ENCODE measurements around the gene FARSA.

DNA sequence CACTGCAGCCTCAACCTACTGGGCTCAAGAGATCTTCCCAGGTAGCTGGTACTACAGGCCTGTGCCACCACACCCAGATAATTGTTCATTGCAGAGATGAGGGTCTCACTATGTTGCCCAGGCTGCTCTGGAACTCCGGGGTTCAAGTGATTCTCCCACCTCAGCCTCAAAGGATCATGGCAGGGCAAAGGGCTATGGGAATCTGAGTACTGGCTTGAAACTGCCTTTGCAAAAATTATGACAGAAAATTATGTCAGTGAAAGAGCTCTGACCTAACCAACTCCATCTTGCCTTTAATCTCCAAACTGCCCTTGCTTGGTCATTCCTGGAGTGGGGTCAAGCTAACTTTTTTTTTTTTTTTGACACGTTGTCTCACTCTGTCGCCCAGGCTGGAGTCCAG lies 50.9 kb downstream of the FARSA start:
- no peak for TF ChIP-seq YY1 (IDR thresholded peaks at IDR 0.05; ENCODE audit: low read depth, low read length)
- TF ChIP-seq, protein P1, sequence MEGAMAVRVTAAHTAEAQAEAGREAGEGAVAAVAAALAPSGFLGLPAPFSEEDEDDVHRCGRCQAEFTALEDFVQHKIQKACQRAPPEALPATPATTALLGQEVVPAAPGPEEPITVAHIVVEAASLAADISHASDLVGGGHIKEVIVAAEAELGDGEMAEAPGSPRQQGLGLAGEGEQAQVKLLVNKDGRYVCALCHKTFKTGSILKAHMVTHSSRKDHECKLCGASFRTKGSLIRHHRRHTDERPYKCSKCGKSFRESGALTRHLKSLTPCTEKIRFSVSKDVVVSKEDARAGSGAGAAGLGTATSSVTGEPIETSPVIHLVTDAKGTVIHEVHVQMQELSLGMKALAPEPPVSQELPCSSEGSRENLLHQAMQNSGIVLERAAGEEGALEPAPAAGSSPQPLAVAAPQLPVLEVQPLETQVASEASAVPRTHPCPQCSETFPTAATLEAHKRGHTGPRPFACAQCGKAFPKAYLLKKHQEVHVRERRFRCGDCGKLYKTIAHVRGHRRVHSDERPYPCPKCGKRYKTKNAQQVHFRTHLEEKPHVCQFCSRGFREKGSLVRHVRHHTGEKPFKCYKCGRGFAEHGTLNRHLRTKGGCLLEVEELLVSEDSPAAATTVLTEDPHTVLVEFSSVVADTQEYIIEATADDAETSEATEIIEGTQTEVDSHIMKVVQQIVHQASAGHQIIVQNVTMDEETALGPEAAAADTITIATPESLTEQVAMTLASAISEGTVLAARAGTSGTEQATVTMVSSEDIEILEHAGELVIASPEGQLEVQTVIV (IDR thresholded peaks at IDR 0.05; ENCODE audit: borderline replicate concordance, partially characterized antibody): no peak
- TF ChIP-seq, protein P2, sequence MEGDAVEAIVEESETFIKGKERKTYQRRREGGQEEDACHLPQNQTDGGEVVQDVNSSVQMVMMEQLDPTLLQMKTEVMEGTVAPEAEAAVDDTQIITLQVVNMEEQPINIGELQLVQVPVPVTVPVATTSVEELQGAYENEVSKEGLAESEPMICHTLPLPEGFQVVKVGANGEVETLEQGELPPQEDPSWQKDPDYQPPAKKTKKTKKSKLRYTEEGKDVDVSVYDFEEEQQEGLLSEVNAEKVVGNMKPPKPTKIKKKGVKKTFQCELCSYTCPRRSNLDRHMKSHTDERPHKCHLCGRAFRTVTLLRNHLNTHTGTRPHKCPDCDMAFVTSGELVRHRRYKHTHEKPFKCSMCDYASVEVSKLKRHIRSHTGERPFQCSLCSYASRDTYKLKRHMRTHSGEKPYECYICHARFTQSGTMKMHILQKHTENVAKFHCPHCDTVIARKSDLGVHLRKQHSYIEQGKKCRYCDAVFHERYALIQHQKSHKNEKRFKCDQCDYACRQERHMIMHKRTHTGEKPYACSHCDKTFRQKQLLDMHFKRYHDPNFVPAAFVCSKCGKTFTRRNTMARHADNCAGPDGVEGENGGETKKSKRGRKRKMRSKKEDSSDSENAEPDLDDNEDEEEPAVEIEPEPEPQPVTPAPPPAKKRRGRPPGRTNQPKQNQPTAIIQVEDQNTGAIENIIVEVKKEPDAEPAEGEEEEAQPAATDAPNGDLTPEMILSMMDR (IDR thresholded peaks at IDR 0.05 in 2 of 3, conservative IDR thresholded peaks at IDR 0.05 in 1 of 3; ENCODE audit: control insufficient read depth in 2 of 3, extremely low read depth in 1 of 3, insufficient read depth in 1 of 3, low read depth in 3 of 3, low read length in 3 of 3): no peak
- TF ChIP-seq, protein P3, sequence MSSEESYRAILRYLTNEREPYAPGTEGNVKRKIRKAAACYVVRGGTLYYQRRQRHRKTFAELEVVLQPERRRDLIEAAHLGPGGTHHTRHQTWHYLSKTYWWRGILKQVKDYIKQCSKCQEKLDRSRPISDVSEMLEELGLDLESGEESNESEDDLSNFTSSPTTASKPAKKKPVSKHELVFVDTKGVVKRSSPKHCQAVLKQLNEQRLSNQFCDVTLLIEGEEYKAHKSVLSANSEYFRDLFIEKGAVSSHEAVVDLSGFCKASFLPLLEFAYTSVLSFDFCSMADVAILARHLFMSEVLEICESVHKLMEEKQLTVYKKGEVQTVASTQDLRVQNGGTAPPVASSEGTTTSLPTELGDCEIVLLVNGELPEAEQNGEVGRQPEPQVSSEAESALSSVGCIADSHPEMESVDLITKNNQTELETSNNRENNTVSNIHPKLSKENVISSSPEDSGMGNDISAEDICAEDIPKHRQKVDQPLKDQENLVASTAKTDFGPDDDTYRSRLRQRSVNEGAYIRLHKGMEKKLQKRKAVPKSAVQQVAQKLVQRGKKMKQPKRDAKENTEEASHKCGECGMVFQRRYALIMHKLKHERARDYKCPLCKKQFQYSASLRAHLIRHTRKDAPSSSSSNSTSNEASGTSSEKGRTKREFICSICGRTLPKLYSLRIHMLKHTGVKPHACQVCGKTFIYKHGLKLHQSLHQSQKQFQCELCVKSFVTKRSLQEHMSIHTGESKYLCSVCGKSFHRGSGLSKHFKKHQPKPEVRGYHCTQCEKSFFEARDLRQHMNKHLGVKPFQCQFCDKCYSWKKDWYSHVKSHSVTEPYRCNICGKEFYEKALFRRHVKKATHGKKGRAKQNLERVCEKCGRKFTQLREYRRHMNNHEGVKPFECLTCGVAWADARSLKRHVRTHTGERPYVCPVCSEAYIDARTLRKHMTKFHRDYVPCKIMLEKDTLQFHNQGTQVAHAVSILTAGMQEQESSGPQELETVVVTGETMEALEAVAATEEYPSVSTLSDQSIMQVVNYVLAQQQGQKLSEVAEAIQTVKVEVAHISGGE (CRISPR knock-in tag; IDR thresholded peaks at IDR 0.05): no peak

Measured in GM12878 (cell line).